GM12878 (cell line): ENCODE results near the gene COLQ. TPM values are rescaled to one million over a fixed set of nuclear protein-coding genes. Genes with fewer than 3 reads are reported as not detected.

Source experiments
- ATAC-seq: fragments of 200-7000 bp; cut with Tn5 transposase; 3 replicates; pipeline ENCODE4 v1.9.1; 2020; ENCODE audit warnings: mild to moderate bottlenecking, moderate library complexity
- BruUV-seq: library from RNA; stranded (reverse); fragments of 400-500 nt; replicated peaks from 2 replicates; lab custom pipeline; 2021; lab: Mats Ljungman, UMichigan
- CTCF ChIA-PET: fragments of 300-600 bp; sonication (Branson Sonifier 250); formaldehyde crosslinking; extraction: SDS; loops from one replicate; lab custom pipeline; 2021; ENCODE audit warnings: inconsistent platforms; lab: Yijun Ruan, JAX
- POLR2A ChIA-PET: fragments of 350-600 bp; formaldehyde crosslinking; extraction: SDS; loops from one replicate; lab custom pipeline; 2021; ENCODE audit warnings: inconsistent platforms; lab: Charles Lee
- RAD21 ChIA-PET: fragments of 300-600 bp; sonication (Branson Sonifier 250); formaldehyde crosslinking; loops from one replicate; lab custom pipeline; 2023; ENCODE audit warnings: antibody characterized with exemption; ENCODE audit not compliant: unreplicated experiment; lab: Charles Lee
- SMC1A ChIA-PET: fragments of 300-600 bp; sonication (Branson Sonifier 250); formaldehyde crosslinking; loops from one replicate; lab custom pipeline; 2023; ENCODE audit not compliant: unreplicated experiment, uncharacterized antibody; lab: Charles Lee
- DNase-seq: peaks from one replicate; pipeline ENCODE4 v3.0.0-alpha.2; 2011; ENCODE audit warnings: low read depth, low spot score
- FAIRE-seq: peaks from 3 replicates; lab custom pipeline; 2011; peaks lifted over from hg19 to GRCh38; lab: Jason Lieb, UNC
- H2AFZ ChIP-seq: 2 replicates; pipeline ENCODE4 v1.6.0; 2011; ENCODE audit warnings: low read depth, low read length, control low read depth; ENCODE audit not compliant: control insufficient read depth
- H3K27ac ChIP-seq: 2 replicates; pipeline ENCODE4 v1.5.1; 2011; ENCODE audit warnings: control low read depth; ENCODE audit not compliant: control insufficient read depth, insufficient read depth
- H3K27me3 ChIP-seq, 2 experiments: replicated peaks in 1 of 2; 2 replicates each; pipeline versions ENCODE4 v1.6.0 to v1.6.1; 2011; ENCODE audit warnings: low read length in 1 of 2; ENCODE audit not compliant: control insufficient read depth in 2 of 2, insufficient read depth in 2 of 2
- H3K36me3 ChIP-seq, 2 experiments: 2 replicates each; pipeline ENCODE4 v1.5.1; 2011; ENCODE audit warnings: low read length in 1 of 2; ENCODE audit not compliant: control insufficient read depth in 2 of 2, insufficient read depth in 2 of 2
- H3K4me1 ChIP-seq: 2 replicates; pipeline ENCODE4 v1.6.1; 2011; ENCODE audit warnings: mild to moderate bottlenecking, low read length, moderate library complexity, mixed read lengths; ENCODE audit not compliant: control insufficient read depth, insufficient read depth
- H3K4me2 ChIP-seq: 2 replicates; pipeline ENCODE4 v1.6.0; 2011; ENCODE audit warnings: control low read depth; ENCODE audit not compliant: control insufficient read depth, insufficient read depth
- H3K4me3 ChIP-seq: fragments of 200-600 bp; sonication (generic); 2 replicates; pipeline ENCODE4 v1.5.1; 2016
- H3K79me2 ChIP-seq: 2 replicates; pipeline ENCODE4 v1.6.0; 2011; ENCODE audit warnings: low read length; ENCODE audit not compliant: control insufficient read depth, insufficient read depth
- H3K9ac ChIP-seq: 2 replicates; pipeline ENCODE4 v1.8.0; 2011; ENCODE audit warnings: low read length, control low read depth, mixed read lengths; ENCODE audit not compliant: control insufficient read depth, insufficient read depth
- H3K9me3 ChIP-seq: replicated peaks from 3 replicates; pipeline ENCODE4 v1.5.1; 2011; ENCODE audit warnings: mild to moderate bottlenecking, low read length; ENCODE audit not compliant: control insufficient read depth, insufficient read depth
- H4K20me1 ChIP-seq: 2 replicates; pipeline ENCODE4 v1.6.0; 2011; ENCODE audit not compliant: control insufficient read depth, insufficient read depth
- ATF7 ChIP-seq: fragments of 450-650 bp; IDR thresholded peaks from 2 replicates; pipeline ENCODE4 v1.6.1; 2016; ENCODE audit warnings: low read depth, mild to moderate bottlenecking
- BRCA1 ChIP-seq: IDR thresholded peaks from 2 replicates; pipeline ENCODE4 v1.6.1; 2011; ENCODE audit warnings: low read depth, low read length, improper control_type of control experiment
- CREM ChIP-seq: IDR thresholded peaks from 2 replicates; pipeline ENCODE4 v1.6.1; 2014; ENCODE audit warnings: antibody characterized with exemption, low read depth
- HDGF ChIP-seq: fragments of 450-650 bp; IDR thresholded peaks from 2 replicates; pipeline ENCODE4 v1.6.1; 2016; ENCODE audit warnings: antibody characterized with exemption
- LARP7 ChIP-seq: fragments of 450-650 bp; IDR thresholded peaks from 2 replicates; pipeline ENCODE4 v1.6.1; 2017; ENCODE audit warnings: mild to moderate bottlenecking
- PAX5 ChIP-seq: IDR thresholded peaks from 2 replicates; pipeline ENCODE4 v1.6.1; 2011; ENCODE audit warnings: low read depth, low read length, borderline replicate concordance
- POLR2A ChIP-seq: IDR thresholded peaks from 2 replicates; pipeline ENCODE4 v1.6.1; 2011; ENCODE audit warnings: low read depth, mild to moderate bottlenecking, low read length
- PRDM15 ChIP-seq: fragments of 450-650 bp; formaldehyde crosslinking; IDR thresholded peaks from 2 replicates; pipeline ENCODE4 v1.4.0; 2020; ENCODE audit warnings: mild to moderate bottlenecking, moderate library complexity
- SREBF2 ChIP-seq: IDR thresholded peaks from 2 replicates; pipeline ENCODE4 v1.6.1; 2012; ENCODE audit warnings: mild to moderate bottlenecking, low read length
- SUZ12 ChIP-seq: fragments of 200-600 bp; sonication (generic); IDR thresholded peaks from one replicate; pipeline ENCODE4 v1.6.1; 2018; ENCODE audit warnings: antibody characterized with exemption, mild to moderate bottlenecking; ENCODE audit not compliant: unreplicated experiment
- YBX1 ChIP-seq: fragments of 450-650 bp; IDR thresholded peaks from 2 replicates; pipeline ENCODE4 v1.6.1; 2016; ENCODE audit warnings: antibody characterized with exemption
- ZNF274 ChIP-seq: IDR thresholded peaks from one replicate; pipeline ENCODE4 v1.8.0; 2011; ENCODE audit not compliant: insufficient read length, insufficient read depth
- WGBS: methylation state at CpG from one replicate; pipeline ENCODE4 v1.1.6; 2016; ENCODE audit warnings: low lambda C conversion rate; ENCODE audit not compliant: insufficient replicate concordance, insufficient coverage; ENCODE audit errors: missing lambda C conversion rate; 5-methylcytosine and 5-hydroxymethylcytosine counted together
- in situ Hi-C: fragments of 300-500 bp; cut with MboI; formaldehyde crosslinking; loops from 9 replicates; pipeline ENCODE4 v1.14.3; 2018; ENCODE audit warnings: mixed read lengths
- intact Hi-C: fragments of 100-400 bp; cut with micrococcal nuclease; formaldehyde crosslinking; loops from one replicate; pipeline ENCODE4 v1.14.2; 2022; ENCODE audit not compliant: unreplicated experiment
- polyA plus RNA-seq, 11 experiments: library from polyadenylated mRNA; depleted of rRNA in 4 of 11; unstranded in 6 of 11; stranded (reverse) in 5 of 11; fragments of >200 nt; fragmentation: Nextera tagmentation in 4 of 11; fragmentation: Illumina TruSeq in 1 of 11; extraction: Ambion mirVana in 4 of 11; extraction: Trizol in 1 of 11; gene quantifications; 1 replicate in 1 of 11; 2 replicates in 10 of 11; pipeline versions ENCODE4 v1.2.1 to v1.2.3, GENCODE V29; 2011 to 2016; ENCODE audit warnings: inconsistent platforms in 2 of 11, missing spikeins in 2 of 11, low read depth in 1 of 11
- total RNA-seq, 4 experiments: library from RNA; depleted of rRNA in 3 of 4; stranded (reverse); fragments of >200 nt in 3 of 4; fragmentation: Illumina TruSeq in 1 of 4; extraction: Trizol in 1 of 4; gene quantifications; 2 replicates each; pipeline versions ENCODE4 v1.2.1 to v1.2.3, GENCODE V29; 2013 to 2021
- TF ChIP-seq, protein P1 (sequence below): fragments of 450-650 bp; IDR thresholded peaks from 2 replicates; pipeline ENCODE4 v1.6.1; 2016; ENCODE audit warnings: mild to moderate bottlenecking
- TF ChIP-seq, protein P2 (sequence below): fragments of 450-650 bp; IDR thresholded peaks from 2 replicates; pipeline ENCODE4 v1.6.1; 2017; ENCODE audit warnings: mild to moderate bottlenecking, moderate library complexity
- TF ChIP-seq, protein P3 (sequence below): fragments of 450-650 bp; IDR thresholded peaks from 2 replicates; pipeline ENCODE4 v1.6.1; 2017; ENCODE audit warnings: antibody characterized with exemption, mild to moderate bottlenecking, moderate library complexity

COLQ gene
- total and polyA plus RNA-seq, 10 of the 15 experiments (the other 5 are each of a cell fraction or from before 2014, with no cell fraction given), result 0.13 to 2.7 (median 0.70) TPM

DNA sequence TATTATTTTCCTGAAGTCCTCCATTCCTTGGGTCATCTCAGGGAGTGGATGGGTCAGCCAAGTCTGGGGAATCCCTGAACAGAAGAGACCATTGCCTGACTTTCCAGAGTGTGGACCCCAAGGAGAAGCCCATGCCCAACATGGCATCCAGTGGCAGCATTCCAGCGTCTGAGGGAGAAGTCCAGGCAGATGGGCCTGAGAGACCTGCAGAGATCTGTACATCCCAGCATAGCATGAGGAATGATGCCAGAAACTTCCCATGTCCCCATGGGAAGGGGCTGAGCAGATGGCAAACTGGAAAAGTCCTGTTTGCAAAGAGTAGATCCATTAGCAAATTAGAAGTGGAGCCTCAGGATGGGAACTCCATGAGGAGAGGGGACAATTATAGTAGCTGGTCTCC lies 17.6 kb upstream of the COLQ start:
- no peaks in the 10 kb centered on the region for H3K79me2 ChIP-seq
- no peaks in the 10 kb centered on the region for H4K20me1 ChIP-seq
- ChIA-PET SMC1A (no interaction called here), RAD21 (no interaction called here), POLR2A (no interaction called here), CTCF (no interaction called here)
- intact Hi-C loops, result no loop called here
- no peaks in the 10 kb centered on the region for H3K9me3 ChIP-seq
- no peaks in the 10 kb centered on the region for H3K4me1 ChIP-seq
- H2AFZ ChIP-seq, result no peak overlapping the region
- no peak overlapping the region for H3K27ac ChIP-seq
- no peak overlapping the region for H3K9ac ChIP-seq
- no TSS peak for BruUV-seq
- no peaks in the 10 kb centered on the region for H3K36me3 ChIP-seq
- no peak overlapping the region for H3K4me2 ChIP-seq
- in situ Hi-C loops, result no loop called here
- WGBS, result 95% methylated on average over 1 of the region's 1 CpG
- no peak for FAIRE-seq
- DNase-seq, result no peak
- ATAC-seq, result no peak
- no peak overlapping the region for H3K4me3 ChIP-seq
- no peaks in the 10 kb centered on the region for H3K27me3 ChIP-seq
- TF ChIP-seq ATF7 (no peak), SREBF2 (no peak), CREM (no peak), POLR2A (no peak), HDGF (no peak), PAX5 (no peak), ZNF274 (no peak), YBX1 (no peak), LARP7 (no peak), BRCA1 (no peak), SUZ12 (no peak), PRDM15 (no peak)
- TF ChIP-seq, protein P1, sequence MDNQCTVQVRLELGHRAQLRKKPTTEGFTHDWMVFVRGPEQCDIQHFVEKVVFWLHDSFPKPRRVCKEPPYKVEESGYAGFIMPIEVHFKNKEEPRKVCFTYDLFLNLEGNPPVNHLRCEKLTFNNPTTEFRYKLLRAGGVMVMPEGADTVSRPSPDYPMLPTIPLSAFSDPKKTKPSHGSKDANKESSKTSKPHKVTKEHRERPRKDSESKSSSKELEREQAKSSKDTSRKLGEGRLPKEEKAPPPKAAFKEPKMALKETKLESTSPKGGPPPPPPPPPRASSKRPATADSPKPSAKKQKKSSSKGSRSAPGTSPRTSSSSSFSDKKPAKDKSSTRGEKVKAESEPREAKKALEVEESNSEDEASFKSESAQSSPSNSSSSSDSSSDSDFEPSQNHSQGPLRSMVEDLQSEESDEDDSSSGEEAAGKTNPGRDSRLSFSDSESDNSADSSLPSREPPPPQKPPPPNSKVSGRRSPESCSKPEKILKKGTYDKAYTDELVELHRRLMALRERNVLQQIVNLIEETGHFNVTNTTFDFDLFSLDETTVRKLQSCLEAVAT, result no peak
- TF ChIP-seq, protein P2, sequence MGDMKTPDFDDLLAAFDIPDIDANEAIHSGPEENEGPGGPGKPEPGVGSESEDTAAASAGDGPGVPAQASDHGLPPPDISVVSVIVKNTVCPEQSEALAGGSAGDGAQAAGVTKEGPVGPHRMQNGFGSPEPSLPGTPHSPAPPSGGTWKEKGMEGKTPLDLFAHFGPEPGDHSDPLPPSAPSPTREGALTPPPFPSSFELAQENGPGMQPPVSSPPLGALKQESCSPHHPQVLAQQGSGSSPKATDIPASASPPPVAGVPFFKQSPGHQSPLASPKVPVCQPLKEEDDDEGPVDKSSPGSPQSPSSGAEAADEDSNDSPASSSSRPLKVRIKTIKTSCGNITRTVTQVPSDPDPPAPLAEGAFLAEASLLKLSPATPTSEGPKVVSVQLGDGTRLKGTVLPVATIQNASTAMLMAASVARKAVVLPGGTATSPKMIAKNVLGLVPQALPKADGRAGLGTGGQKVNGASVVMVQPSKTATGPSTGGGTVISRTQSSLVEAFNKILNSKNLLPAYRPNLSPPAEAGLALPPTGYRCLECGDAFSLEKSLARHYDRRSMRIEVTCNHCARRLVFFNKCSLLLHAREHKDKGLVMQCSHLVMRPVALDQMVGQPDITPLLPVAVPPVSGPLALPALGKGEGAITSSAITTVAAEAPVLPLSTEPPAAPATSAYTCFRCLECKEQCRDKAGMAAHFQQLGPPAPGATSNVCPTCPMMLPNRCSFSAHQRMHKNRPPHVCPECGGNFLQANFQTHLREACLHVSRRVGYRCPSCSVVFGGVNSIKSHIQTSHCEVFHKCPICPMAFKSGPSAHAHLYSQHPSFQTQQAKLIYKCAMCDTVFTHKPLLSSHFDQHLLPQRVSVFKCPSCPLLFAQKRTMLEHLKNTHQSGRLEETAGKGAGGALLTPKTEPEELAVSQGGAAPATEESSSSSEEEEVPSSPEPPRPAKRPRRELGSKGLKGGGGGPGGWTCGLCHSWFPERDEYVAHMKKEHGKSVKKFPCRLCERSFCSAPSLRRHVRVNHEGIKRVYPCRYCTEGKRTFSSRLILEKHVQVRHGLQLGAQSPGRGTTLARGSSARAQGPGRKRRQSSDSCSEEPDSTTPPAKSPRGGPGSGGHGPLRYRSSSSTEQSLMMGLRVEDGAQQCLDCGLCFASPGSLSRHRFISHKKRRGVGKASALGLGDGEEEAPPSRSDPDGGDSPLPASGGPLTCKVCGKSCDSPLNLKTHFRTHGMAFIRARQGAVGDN, result no peak
- TF ChIP-seq, protein P3, sequence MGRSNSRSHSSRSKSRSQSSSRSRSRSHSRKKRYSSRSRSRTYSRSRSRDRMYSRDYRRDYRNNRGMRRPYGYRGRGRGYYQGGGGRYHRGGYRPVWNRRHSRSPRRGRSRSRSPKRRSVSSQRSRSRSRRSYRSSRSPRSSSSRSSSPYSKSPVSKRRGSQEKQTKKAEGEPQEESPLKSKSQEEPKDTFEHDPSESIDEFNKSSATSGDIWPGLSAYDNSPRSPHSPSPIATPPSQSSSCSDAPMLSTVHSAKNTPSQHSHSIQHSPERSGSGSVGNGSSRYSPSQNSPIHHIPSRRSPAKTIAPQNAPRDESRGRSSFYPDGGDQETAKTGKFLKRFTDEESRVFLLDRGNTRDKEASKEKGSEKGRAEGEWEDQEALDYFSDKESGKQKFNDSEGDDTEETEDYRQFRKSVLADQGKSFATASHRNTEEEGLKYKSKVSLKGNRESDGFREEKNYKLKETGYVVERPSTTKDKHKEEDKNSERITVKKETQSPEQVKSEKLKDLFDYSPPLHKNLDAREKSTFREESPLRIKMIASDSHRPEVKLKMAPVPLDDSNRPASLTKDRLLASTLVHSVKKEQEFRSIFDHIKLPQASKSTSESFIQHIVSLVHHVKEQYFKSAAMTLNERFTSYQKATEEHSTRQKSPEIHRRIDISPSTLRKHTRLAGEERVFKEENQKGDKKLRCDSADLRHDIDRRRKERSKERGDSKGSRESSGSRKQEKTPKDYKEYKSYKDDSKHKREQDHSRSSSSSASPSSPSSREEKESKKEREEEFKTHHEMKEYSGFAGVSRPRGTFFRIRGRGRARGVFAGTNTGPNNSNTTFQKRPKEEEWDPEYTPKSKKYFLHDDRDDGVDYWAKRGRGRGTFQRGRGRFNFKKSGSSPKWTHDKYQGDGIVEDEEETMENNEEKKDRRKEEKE, result no peak
